GM23248 (cell line): ENCODE data around the gene C1R. TPM values are rescaled to one million over a fixed set of nuclear protein-coding genes. Genes with fewer than 3 reads are reported as not detected.

Experiments
- DNase-seq: peaks from one replicate; pipeline ENCODE4 v3.0.0-alpha.2; 2015
- H2AFZ ChIP-seq: fragments of 200-600 bp; sonication (generic); 2 replicates; pipeline ENCODE4 v1.6.1; 2016; ENCODE audit warnings: antibody characterized with exemption
- H3F3A ChIP-seq: fragments of 200-600 bp; sonication (generic); 2 replicates; pipeline ENCODE4 v1.6.1; 2016; ENCODE audit warnings: mild to moderate bottlenecking, antibody characterized with exemption, mixed run types; ENCODE audit not compliant: insufficient read depth
- H3K27ac ChIP-seq: fragments of 200-600 bp; sonication (generic); 2 replicates; pipeline ENCODE4 v1.5.1; 2016; ENCODE audit warnings: mild to moderate bottlenecking
- H3K27me3 ChIP-seq: fragments of 200-600 bp; sonication (generic); replicated peaks from 2 replicates; pipeline ENCODE4 v1.6.1; 2016; ENCODE audit warnings: mild to moderate bottlenecking; ENCODE audit not compliant: insufficient read depth
- H3K36me3 ChIP-seq: fragments of 200-600 bp; sonication (generic); 2 replicates; pipeline ENCODE4 v1.6.1; 2016; ENCODE audit warnings: low read depth, mild to moderate bottlenecking
- H3K4me1 ChIP-seq: fragments of 200-600 bp; sonication (generic); 2 replicates; pipeline ENCODE4 v1.6.1; 2016; ENCODE audit warnings: mild to moderate bottlenecking; ENCODE audit not compliant: insufficient read depth
- H3K4me2 ChIP-seq: fragments of 200-600 bp; sonication (generic); one replicate; pipeline ENCODE4 v1.6.1; 2016; ENCODE audit warnings: mild to moderate bottlenecking; ENCODE audit not compliant: unreplicated experiment
- H3K4me3 ChIP-seq: fragments of 200-600 bp; sonication (generic); 2 replicates; pipeline ENCODE4 v1.5.1; 2016; ENCODE audit warnings: mild to moderate bottlenecking
- H3K79me2 ChIP-seq: fragments of 200-600 bp; sonication (generic); 2 replicates; pipeline ENCODE4 v1.6.1; 2016; ENCODE audit warnings: mild to moderate bottlenecking; ENCODE audit not compliant: insufficient read depth
- H3K9ac ChIP-seq: fragments of 200-600 bp; sonication (generic); 2 replicates; pipeline ENCODE4 v1.6.1; 2016; ENCODE audit warnings: mild to moderate bottlenecking
- H3K9me2 ChIP-seq: fragments of 200-600 bp; sonication (generic); 2 replicates; pipeline ENCODE4 v1.6.1; 2016; ENCODE audit warnings: mixed run types, mild to moderate bottlenecking, moderate library complexity; ENCODE audit not compliant: insufficient read depth
- H3K9me3 ChIP-seq: fragments of 200-600 bp; sonication (generic); one replicate; pipeline ENCODE4 v1.6.1; 2017; ENCODE audit warnings: low read depth
- H4K20me1 ChIP-seq: fragments of 200-600 bp; sonication (generic); 2 replicates; pipeline ENCODE4 v1.6.0; 2016; ENCODE audit not compliant: insufficient read depth
- EZH2 ChIP-seq: fragments of 200-600 bp; sonication (generic); IDR thresholded peaks from 2 replicates; pipeline ENCODE4 v1.6.1; 2018; ENCODE audit warnings: antibody characterized with exemption, mild to moderate bottlenecking; ENCODE audit not compliant: insufficient read depth, poor library complexity, severe bottlenecking
- EZH2phosphoT487 ChIP-seq: fragments of 200-600 bp; sonication (generic); IDR thresholded peaks from 2 replicates; pipeline ENCODE4 v1.6.1; 2018; ENCODE audit warnings: antibody characterized with exemption, moderate library complexity, mild to moderate bottlenecking, low read depth; ENCODE audit not compliant: insufficient read depth
- WGBS, 2 experiments: methylation state at CpG; one replicate each; pipeline ENCODE4 v1.1.6; 2015 to 2017; ENCODE audit warnings: low lambda C conversion rate in 2 of 2, low coverage in 1 of 2; ENCODE audit errors: missing lambda C conversion rate in 2 of 2; 5-methylcytosine and 5-hydroxymethylcytosine counted together
- in situ Hi-C: fragments of 300-500 bp; cut with MboI; formaldehyde crosslinking; loops from 2 replicates; pipeline ENCODE4 v1.15.0; 2020
- polyA plus RNA-seq: library from polyadenylated mRNA; unstranded; fragments of >200 nt; fragmentation: Nextera tagmentation; extraction: Ambion mirVana; gene quantifications from 2 replicates; pipeline ENCODE4 v1.2.1, GENCODE V29; 2016
- total RNA-seq: library from RNA; depleted of rRNA; stranded (reverse); fragments of >200 nt; shearing (Covaris generic); gene quantifications from 2 replicates; pipeline ENCODE4 v1.2.3, GENCODE V29; 2014

C1R gene
- total and polyA plus RNA-seq, 2 experiments from 2014 or later = 51.1 to 75.0 TPM

DNA sequence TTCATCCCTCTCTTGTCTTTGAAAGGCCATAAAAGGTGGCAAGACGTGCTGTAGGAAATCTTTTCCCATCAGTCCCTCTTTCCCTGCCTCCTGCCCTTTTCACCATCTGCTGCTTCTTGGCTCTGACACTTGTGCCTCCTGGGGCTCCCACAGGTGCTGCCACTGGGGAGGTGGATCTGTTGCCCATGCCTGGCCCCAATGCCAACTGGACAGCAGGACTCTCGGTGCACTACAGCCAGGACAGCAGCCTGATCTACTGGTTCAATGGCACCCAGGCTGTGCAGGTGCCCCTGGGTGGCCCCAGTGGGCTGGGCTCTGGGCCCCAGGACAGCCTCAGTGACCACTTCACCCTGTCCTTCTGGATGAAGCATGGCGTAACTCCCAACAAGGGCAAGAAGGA lies 44.4 kb upstream of the C1R start:
- DNase-seq = no peak
- in situ Hi-C loops = no loop called here
- H3K4me2 ChIP-seq = no peak overlapping the region
- H4K20me1 ChIP-seq = no peaks in the 10 kb centered on the region
- H3K9me2 ChIP-seq = no peaks in the 10 kb centered on the region
- no peak overlapping the region for H3K9ac ChIP-seq
- H3K9me3 ChIP-seq = no peaks in the 10 kb centered on the region
- H3F3A ChIP-seq = no peaks in the 10 kb centered on the region
- no peak overlapping the region for H3K27ac ChIP-seq
- no peak for TF ChIP-seq EZH2phosphoT487
- TF ChIP-seq EZH2 = no peak
- no peaks in the 10 kb centered on the region for H3K79me2 ChIP-seq
- 94 to 96% methylated on average over 3 of the region's 3 CpGs for WGBS, 2 experiments
- no peaks in the 10 kb centered on the region for H3K27me3 ChIP-seq
- H2AFZ ChIP-seq = no peak overlapping the region
- H3K4me1 ChIP-seq = no peaks in the 10 kb centered on the region
- no peak overlapping the region for H3K4me3 ChIP-seq
- H3K36me3 ChIP-seq = peaks cover 3% of the 10 kb centered on the region; the same call in 1 of the 2 replicates

DNA sequence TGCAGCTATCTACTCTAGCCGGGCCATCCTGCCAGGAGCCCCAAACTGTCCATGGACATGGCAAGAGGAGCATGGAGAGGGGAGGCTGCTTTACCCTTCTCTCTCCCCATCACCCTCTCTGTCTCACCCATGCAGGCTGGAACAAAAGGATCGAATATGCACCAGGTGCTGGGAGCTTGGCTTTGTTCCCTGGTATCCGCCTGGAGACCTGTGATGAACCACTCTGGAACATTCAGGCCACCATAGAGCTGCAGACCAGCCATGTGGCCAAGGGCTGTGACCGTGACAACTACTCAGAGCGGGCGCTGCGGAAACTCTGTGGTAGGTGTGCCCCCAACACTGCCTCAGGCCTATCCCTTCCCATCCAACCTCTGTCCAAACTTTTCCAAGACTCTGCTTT lies 43.8 kb upstream of the C1R start:
- Histone ChIP-seq H2AFZ (no peak overlapping the region), H3K27me3 (no peaks in the 10 kb centered on the region), H3K9me3 (no peaks in the 10 kb centered on the region), H3F3A (no peaks in the 10 kb centered on the region), H3K4me3 (no peak overlapping the region), H3K36me3 (peaks cover 3% of the 10 kb centered on the region; the same call in 1 of the 2 replicates), H3K9ac (no peak overlapping the region), H4K20me1 (no peaks in the 10 kb centered on the region), H3K9me2 (no peaks in the 10 kb centered on the region), H3K27ac (no peak overlapping the region), H3K4me2 (no peak overlapping the region), H3K79me2 (no peaks in the 10 kb centered on the region), H3K4me1 (peaks cover 2% of the 10 kb centered on the region; the same call in 1 of the 2 replicates)
- 90 to 91% methylated on average over 7 of the region's 7 CpGs for WGBS, 2 experiments
- TF ChIP-seq EZH2 (no peak), EZH2phosphoT487 (no peak)
- no peak for DNase-seq
- in situ Hi-C loops = no loop called here

- Histone ChIP-seq H3K9me2 (no peaks in the 10 kb centered on the region), H3K9ac (no peak overlapping the region), H3K4me2 (no peak overlapping the region), H3F3A (no peaks in the 10 kb centered on the region), H3K27ac (no peak overlapping the region), H3K4me3 (no peak overlapping the region), H3K27me3 (no peaks in the 10 kb centered on the region), H3K36me3 (peaks cover 3% of the 10 kb centered on the region; the same call in 1 of the 2 replicates), H3K79me2 (no peaks in the 10 kb centered on the region), H2AFZ (no peak overlapping the region), H3K9me3 (no peaks in the 10 kb centered on the region), H3K4me1 (peaks cover 6% of the 10 kb centered on the region; the same call in 1 of the 2 replicates), H4K20me1 (no peaks in the 10 kb centered on the region)
- no peak for DNase-seq
- in situ Hi-C loops = no loop called here
- 83% methylated on average over 12 of the region's 12 CpGs for whole genome bisulfite sequencing, 2 experiments
- TF ChIP-seq EZH2 (no peak), EZH2phosphoT487 (no peak)
Measured at GRCh38 chr12:7134396-7135166, 42.3 kb upstream of the C1R start.

DNA sequence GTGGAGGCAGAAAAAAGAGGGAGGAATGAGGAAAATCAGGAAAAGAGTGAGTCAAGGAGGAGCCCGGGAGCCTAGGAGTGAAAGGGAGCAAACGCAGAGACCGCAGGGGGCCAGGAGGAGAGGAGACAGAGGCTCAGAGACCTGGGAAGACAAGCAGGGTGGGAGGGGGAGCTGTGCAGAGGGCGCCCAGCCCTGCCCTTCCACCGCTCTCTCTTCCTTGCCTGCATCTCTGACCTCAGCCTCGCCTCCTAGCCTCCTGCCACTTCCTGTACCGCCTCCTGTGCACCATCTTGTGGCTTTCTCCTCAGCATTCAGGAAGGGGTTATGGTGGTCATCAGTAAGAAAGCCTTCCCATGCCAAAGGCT lies 39.2 kb upstream of the C1R start:
- Histone ChIP-seq H3K27me3 (no peaks in the 10 kb centered on the region), H3K79me2 (no peaks in the 10 kb centered on the region), H3K9me3 (no peaks in the 10 kb centered on the region), H3K9me2 (no peaks in the 10 kb centered on the region), H3K4me3 (no peak overlapping the region), H3K27ac (no peak overlapping the region), H4K20me1 (no peaks in the 10 kb centered on the region), H3K4me1 (peaks cover 11% of the 10 kb centered on the region; the same call in 1 of the 2 replicates), H3K9ac (no peak overlapping the region), H3F3A (no peaks in the 10 kb centered on the region), H2AFZ (no peak overlapping the region), H3K4me2 (no peak overlapping the region), H3K36me3 (no peaks in the 10 kb centered on the region)
- no peak for DNase-seq
- TF ChIP-seq EZH2phosphoT487 = no peak
- no peak for TF ChIP-seq EZH2
- 67 to 68% methylated on average over 6 to 7 of the region's 7 CpGs for WGBS, 2 experiments
- in situ Hi-C loops = no loop called here
